DOHH2 (cell line): Measurements from ENCODE around the gene AFMID.

Experiments used
- H3F3A ChIP-seq: fragments of 200-600 bp; sonication (generic), shearing (Covaris generic); 2 replicates; pipeline ENCODE4 v1.6.0; 2016; ENCODE audit warnings: antibody characterized with exemption, mild to moderate bottlenecking; ENCODE audit not compliant: control insufficient read depth, insufficient read depth
- H3K27ac ChIP-seq: fragments of 200-600 bp; sonication (generic); 2 replicates; pipeline ENCODE4 v1.5.1; 2014; ENCODE audit warnings: low read depth, mild to moderate bottlenecking, low read length, moderate library complexity
- H3K27me3 ChIP-seq: fragments of 200-600 bp; sonication (generic); 2 replicates; pipeline ENCODE4 v1.6.1; 2014; ENCODE audit warnings: mild to moderate bottlenecking, low read length, mixed read lengths; ENCODE audit not compliant: control insufficient read depth
- H3K36me3 ChIP-seq: fragments of 200-600 bp; sonication (generic); 2 replicates; pipeline ENCODE4 v1.6.1; 2014; ENCODE audit warnings: mild to moderate bottlenecking, low read length, moderate library complexity, mixed read lengths; ENCODE audit not compliant: control insufficient read depth
- H3K4me1 ChIP-seq: fragments of 200-600 bp; sonication (generic); 2 replicates; pipeline ENCODE4 v1.6.1; 2014; ENCODE audit warnings: mild to moderate bottlenecking, low read length, mixed read lengths; ENCODE audit not compliant: control insufficient read depth
- H3K4me2 ChIP-seq: fragments of 200-600 bp; sonication (generic); 2 replicates; pipeline ENCODE4 v1.6.0; 2014; ENCODE audit warnings: mild to moderate bottlenecking, low read length, moderate library complexity
- H3K4me3 ChIP-seq: fragments of 200-600 bp; sonication (generic); 2 replicates; pipeline ENCODE4 v1.5.1; 2014; ENCODE audit warnings: mild to moderate bottlenecking, low read length, mixed read lengths
- H3K79me2 ChIP-seq: fragments of 200-600 bp; sonication (generic); 2 replicates; pipeline ENCODE4 v1.6.1; 2014; ENCODE audit warnings: mild to moderate bottlenecking, low read length, mixed read lengths; ENCODE audit not compliant: control insufficient read depth
- H3K9me2 ChIP-seq: fragments of 200-600 bp; sonication (generic); replicated peaks from 2 replicates; pipeline ENCODE4 v1.6.1; 2014; ENCODE audit warnings: mild to moderate bottlenecking, low read length, mixed read lengths; ENCODE audit not compliant: control insufficient read depth
- H3K9me3 ChIP-seq: fragments of 200-600 bp; sonication (generic); 2 replicates; pipeline ENCODE4 v1.6.1; 2014; ENCODE audit warnings: antibody characterized with exemption, low read length, mixed read lengths; ENCODE audit not compliant: control insufficient read depth, insufficient read depth
- H4K20me1 ChIP-seq: fragments of 200-600 bp; sonication (generic); 2 replicates; pipeline ENCODE4 v1.6.0; 2014; ENCODE audit warnings: low read depth, mild to moderate bottlenecking, antibody characterized with exemption, low read length, moderate library complexity; ENCODE audit not compliant: control insufficient read depth, insufficient read depth
- CTCF ChIP-seq: fragments of 200-600 bp; sonication (generic); IDR thresholded peaks from one replicate; pipeline ENCODE4 v1.5.1; 2014; ENCODE audit warnings: antibody characterized with exemption, mild to moderate bottlenecking, low read depth, low read length; ENCODE audit not compliant: poor library complexity, severe bottlenecking
- EZH2phosphoT487 ChIP-seq: fragments of 200-600 bp; sonication (generic); IDR thresholded peaks from 2 replicates; pipeline ENCODE4 v1.6.1; 2017; ENCODE audit warnings: borderline replicate concordance, mild to moderate bottlenecking, antibody characterized with exemption, low read length, moderate library complexity, mixed read lengths

The AFMID gene

GRCh38 chr17:78255029-78255656 lies 68.0 kb downstream of the AFMID start:
- H3K9me2 ChIP-seq = no peaks in the 10 kb centered on the region

DNA sequence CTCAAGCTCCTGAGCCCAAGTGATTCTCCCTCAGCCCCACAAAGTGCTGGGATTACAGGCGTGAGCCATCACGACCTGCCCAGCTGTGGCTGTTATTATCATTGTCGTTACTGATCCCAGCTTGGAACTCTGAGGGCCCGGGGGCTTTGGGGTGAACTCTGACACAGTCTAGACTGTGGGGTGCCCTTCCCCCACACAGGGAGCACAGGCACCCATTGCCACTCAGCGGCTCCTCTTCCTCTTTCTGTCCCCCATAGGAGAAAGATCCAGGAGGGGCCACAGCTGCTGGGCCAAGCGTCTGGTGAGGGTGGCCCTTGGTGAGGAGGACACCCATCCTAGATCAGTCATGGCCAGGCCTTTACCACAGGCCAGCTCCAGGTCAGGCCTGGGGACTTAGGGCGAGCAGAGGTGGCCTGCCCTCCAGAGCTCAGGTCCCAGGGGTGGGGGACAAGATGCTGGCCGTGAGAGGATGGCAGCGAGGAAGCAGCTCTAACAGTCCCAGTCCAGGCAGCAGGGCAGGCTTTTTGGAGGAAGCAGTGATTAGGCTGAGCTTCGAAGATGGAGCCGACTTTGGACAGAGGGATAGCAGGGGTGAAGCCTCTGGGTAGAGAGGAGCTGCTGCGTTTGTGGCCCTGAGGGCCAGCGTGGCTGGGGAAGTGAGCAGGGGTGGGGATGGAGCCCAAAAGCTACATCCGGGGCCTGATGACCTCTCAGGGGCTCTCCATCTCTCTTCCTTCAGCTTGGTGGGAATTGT lies 69.0 kb downstream of the AFMID start:
- H3K27ac ChIP-seq = no peak overlapping the region
- no peak overlapping the region for H3K4me2 ChIP-seq
- H3K4me3 ChIP-seq = no peak overlapping the region
- H3K9me3 ChIP-seq = no peaks in the 10 kb centered on the region
- H3F3A ChIP-seq = peaks cover 17% of the 10 kb centered on the region
- H3K4me1 ChIP-seq = peaks cover 66% of the 10 kb centered on the region
- H3K9me2 ChIP-seq = no peaks in the 10 kb centered on the region
- no peaks in the 10 kb centered on the region for H4K20me1 ChIP-seq
- no peaks in the 10 kb centered on the region for H3K79me2 ChIP-seq
- H3K27me3 ChIP-seq = peaks cover 2% of the 10 kb centered on the region; the same call in 1 of the 2 replicates
- H3K36me3 ChIP-seq = no peaks in the 10 kb centered on the region
- no peak for TF ChIP-seq EZH2phosphoT487
- TF ChIP-seq CTCF = no peak

More at GRCh38 chr17:78255029-78255656, 68.0 kb downstream of the AFMID start:
- Histone ChIP-seq H3K27me3 (no peaks in the 10 kb centered on the region; the same call in 1 of the 2 replicates), H3K4me3 (no peak overlapping the region), H3K4me2 (no peak overlapping the region), H3K4me1 (peaks cover 76% of the 10 kb centered on the region), H3K36me3 (no peaks in the 10 kb centered on the region), H3K79me2 (no peaks in the 10 kb centered on the region), H3K9me3 (no peaks in the 10 kb centered on the region), H4K20me1 (no peaks in the 10 kb centered on the region), H3F3A (peaks cover 18% of the 10 kb centered on the region), H3K27ac (no peak overlapping the region)
- no peak for TF ChIP-seq CTCF
- no peak for TF ChIP-seq EZH2phosphoT487

GRCh38 chr17:78256707-78257591 lies 69.8 kb downstream of the AFMID start:
- Histone ChIP-seq H3K79me2 (no peaks in the 10 kb centered on the region), H3K27me3 (peaks cover 2% of the 10 kb centered on the region; the same call in 1 of the 2 replicates), H3K9me2 (no peaks in the 10 kb centered on the region), H4K20me1 (no peaks in the 10 kb centered on the region), H3K9me3 (no peaks in the 10 kb centered on the region), H3K4me3 (no peak overlapping the region), H3K4me1 (peaks cover 57% of the 10 kb centered on the region), H3F3A (peaks cover 10% of the 10 kb centered on the region), H3K27ac (no peak overlapping the region), H3K36me3 (no peaks in the 10 kb centered on the region), H3K4me2 (no peak overlapping the region)
- TF ChIP-seq CTCF (no peak), EZH2phosphoT487 (no peak)
